LNCAP (cell line): ENCODE results near the gene PLD5.

Source experiments
- CTCF ChIP-seq: fragments of 450-650 bp; IDR thresholded peaks from 2 replicates; pipeline ENCODE4 v1.5.1; 2017; ENCODE audit warnings: mild to moderate bottlenecking

The PLD5 gene

DNA sequence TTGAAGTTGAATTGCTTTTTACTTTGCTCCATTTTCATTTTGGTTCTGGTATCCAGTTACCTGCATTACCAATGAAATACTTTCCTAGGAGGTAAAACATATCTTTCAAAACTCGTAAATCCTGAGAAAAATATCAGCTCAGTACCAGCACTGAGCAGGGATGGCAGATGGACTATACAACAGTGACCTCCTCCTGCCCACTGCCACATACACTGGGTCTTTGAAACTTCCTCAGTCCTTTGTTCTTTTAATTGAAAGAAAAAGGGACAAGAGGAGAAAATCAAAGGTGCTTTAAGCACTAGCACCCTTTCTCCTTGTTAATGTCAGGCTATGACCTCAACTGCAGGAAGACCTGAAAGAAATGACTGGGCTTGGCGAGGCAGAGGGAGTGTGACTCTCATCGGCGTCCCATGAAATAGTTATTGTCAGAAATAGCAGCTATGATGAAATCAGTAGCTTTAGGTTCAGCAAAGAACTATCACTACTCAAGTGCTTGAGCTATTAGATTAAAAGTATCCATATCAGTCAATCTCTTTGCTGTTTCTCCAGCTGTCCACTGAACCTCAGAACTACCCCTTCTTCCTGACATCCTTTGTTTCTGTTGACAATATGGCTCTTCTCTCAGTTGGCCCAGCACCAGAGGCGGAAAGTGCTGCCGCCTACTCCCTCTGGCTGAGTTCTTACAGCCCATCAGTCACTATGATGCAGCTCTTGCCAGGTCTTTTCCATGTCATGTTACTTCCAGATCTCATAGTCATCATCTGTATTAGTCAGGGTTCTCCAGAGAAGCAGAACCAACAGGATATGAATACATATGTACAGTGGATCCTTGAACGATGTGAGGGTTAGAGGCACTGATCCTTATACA, 318.6 kb downstream of the PLD5 start:
- no peak for TF ChIP-seq CTCF

DNA sequence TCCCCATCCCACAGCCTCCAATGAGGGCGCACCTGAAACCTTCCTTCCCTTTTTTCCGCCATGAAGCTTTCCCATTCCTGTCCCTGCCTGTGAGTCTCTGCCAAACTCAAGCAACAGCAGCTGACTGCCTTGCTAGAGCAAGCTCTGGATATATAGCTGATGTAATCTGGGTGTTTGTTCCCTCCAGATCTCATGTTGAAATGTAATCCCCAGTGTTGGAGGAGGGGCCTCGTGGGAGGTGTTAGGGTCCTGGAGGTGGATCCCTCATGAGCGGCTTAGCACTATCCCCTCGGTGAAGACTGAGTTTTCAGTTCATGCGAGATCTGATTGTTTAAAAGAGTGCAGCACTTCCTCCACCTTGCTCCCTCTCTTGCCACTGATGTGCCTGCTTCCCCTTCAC, 321.2 kb downstream of the PLD5 start:
- no peak for TF ChIP-seq CTCF

GRCh38 chr1:242201090-242201489, 323.4 kb downstream of the PLD5 start:
- TF ChIP-seq CTCF, result no peak

DNA sequence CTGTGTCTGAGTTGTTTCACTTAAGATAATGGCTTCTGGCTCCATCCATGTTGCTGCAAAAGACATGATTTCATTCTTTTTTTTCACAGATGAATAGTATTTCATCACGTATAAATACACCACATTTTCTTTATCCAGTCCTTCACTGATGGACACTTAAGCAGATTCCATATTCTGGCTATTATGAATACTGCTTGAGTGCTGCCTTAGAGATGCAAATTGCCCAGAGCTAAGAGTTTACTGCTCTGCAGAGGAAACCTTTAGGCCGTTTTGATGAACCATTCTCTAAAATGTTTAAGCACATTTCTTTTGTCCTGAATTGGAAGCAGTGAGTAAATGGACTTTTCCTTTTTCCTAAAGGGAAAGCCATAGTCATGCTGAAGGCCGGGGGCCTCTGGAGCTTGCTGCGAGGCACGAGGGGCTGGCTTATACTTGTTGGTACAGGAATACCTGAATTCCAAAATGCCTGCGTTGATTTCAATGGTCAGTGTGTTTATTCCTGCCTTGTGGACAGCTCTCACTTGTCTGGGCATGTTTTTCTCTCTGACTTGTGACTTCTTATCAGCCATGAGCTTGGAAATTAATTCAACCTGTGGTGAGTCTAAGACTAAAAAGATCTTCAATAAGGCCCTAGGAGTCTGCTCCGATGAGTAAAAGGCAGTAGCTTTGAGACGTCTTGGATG, 324.6 kb downstream of the PLD5 start:
- no peak for TF ChIP-seq CTCF

- TF ChIP-seq CTCF, result no peak
Observed at GRCh38 chr1:242197907-242198820, 326.3 kb downstream of the PLD5 start.

- no peak for TF ChIP-seq CTCF
Observed at GRCh38 chr1:242196914-242197313, 327.6 kb downstream of the PLD5 start.

DNA sequence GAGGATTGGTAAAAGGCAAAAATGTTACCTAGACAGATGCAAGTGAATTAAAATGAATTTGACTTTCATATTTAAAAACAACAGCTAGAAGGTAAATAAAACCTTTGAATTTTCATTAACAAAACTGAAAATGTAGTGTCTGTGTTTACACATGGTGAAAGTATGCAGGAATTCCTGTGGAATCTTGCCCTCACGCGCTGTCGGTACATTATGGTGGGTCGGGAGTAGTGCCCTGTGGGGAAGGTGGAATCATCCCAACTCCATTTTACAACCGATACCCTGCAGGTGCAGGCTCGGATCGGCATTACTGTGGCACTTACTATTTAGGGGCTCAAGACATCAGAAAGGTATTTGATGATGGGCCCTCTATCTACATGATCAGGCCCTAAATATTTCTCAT, 328.4 kb downstream of the PLD5 start:
- TF ChIP-seq CTCF, result no peak
